Activated CD8-positive, alpha-beta T cell treated with anti-CD3 and anti-CD28 coated beads for 36 hours (primary cell): Measurements from ENCODE around the gene MAN1A2. TPM values are rescaled to one million over a fixed set of nuclear protein-coding genes. Genes with fewer than 3 reads are reported as not detected.

Experiments
- ATAC-seq: fragments of 200-7000 bp; cut with Tn5 transposase; one replicate; pipeline ENCODE4 v1.10.0; 2021; ENCODE audit warnings: mild to moderate bottlenecking, moderate library complexity
- CTCF ChIA-PET: fragments of 350-600 bp; sonication (Branson Sonifier 250); formaldehyde crosslinking; loops from one replicate; lab custom pipeline; 2021; ENCODE audit warnings: antibody characterized with exemption; lab: Charles Lee
- POLR2A ChIA-PET: fragments of 350-600 bp; sonication (Branson Sonifier 250); formaldehyde crosslinking; loops from one replicate; lab custom pipeline; 2021; ENCODE audit warnings: antibody characterized with exemption; lab: Charles Lee
- DNase-seq: peaks from one replicate; pipeline ENCODE4 v3.0.0-alpha.2; 2020
- H3K27ac Mint-ChIP-seq: one replicate; pipeline ENCODE4 v1.8.0; 2021; ENCODE audit warnings: mild to moderate bottlenecking, mixed read lengths
- H3K27me3 Mint-ChIP-seq: one replicate; pipeline ENCODE4 v1.8.0; 2021; ENCODE audit warnings: mixed read lengths
- H3K36me3 Mint-ChIP-seq: one replicate; pipeline ENCODE4 v1.8.0; 2021; ENCODE audit warnings: low read depth, mixed read lengths
- H3K4me1 Mint-ChIP-seq: one replicate; pipeline ENCODE4 v1.8.0; 2021; ENCODE audit warnings: low read depth, mixed read lengths
- H3K4me3 Mint-ChIP-seq: one replicate; pipeline ENCODE4 v1.8.0; 2021; ENCODE audit warnings: mild to moderate bottlenecking, moderate library complexity, mixed read lengths
- H3K9me3 Mint-ChIP-seq: one replicate; pipeline ENCODE4 v1.8.0; 2021; ENCODE audit warnings: mixed read lengths
- intact Hi-C: fragments of 100-400 bp; cut with micrococcal nuclease; formaldehyde crosslinking; loops from one replicate; pipeline ENCODE4 v1.10.0; 2022
- total RNA-seq, 2 experiments: library from RNA; stranded (reverse); gene quantifications; one replicate each; pipeline ENCODE4 v1.2.3, GENCODE V29; 2021
- TF ChIP-seq, protein P1 (sequence below): fragments of 200-600 bp; IDR thresholded peaks from one replicate; pipeline ENCODE4 v1.8.0; 2022; ENCODE audit warnings: antibody characterized with exemption, mild to moderate bottlenecking

The MAN1A2 gene
- total RNA-seq, 2 experiments from 2014 or later, result 18.3 to 21.1 TPM

DNA sequence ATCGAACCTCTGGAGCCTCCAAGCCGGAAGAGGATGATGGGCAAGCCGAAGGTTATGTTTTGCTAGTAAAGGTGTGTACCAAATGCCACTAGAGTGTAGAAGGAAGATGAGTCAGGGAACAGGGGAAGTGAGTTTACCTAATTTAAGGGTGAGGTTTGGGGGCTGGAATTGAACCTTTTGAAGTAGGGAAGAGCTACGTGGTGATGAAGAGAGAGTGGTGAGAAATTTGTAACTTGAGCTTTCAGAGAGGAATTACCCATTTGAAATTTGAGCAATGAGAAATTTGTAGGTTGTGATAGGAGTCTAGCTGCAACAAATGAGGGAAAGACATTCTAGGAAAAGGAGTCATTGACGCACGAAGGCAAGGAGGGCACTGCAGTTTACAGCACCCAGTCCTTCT lies 168.6 kb downstream of the MAN1A2 start:
- no peak overlapping the region for H3K4me3 Mint-ChIP-seq
- peaks cover 3% of the 10 kb centered on the region for H3K36me3 Mint-ChIP-seq
- CTCF ChIA-PET, result interaction anchor here (0.7 to 20.8 kb wide), 50 partner anchors 9 to 359 kb away, joined by 3 to 348 read pairs (median 8); partner anchors contain the start of gene TENT5C
- H3K4me1 Mint-ChIP-seq, result peaks cover 25% of the 10 kb centered on the region
- intact Hi-C loops, result loop anchor here (5.0 to 10.0 kb wide), 4 partner anchors 69 to 359 kb away; partner anchors contain the start of gene TENT5C
- POLR2A ChIA-PET, result interaction anchor here (0.5 to 2.5 kb wide), 4 partner anchors 60 to 334 kb away, joined by 3 to 11 read pairs (median 4); no protein-coding TSS in a partner anchor
- TF ChIP-seq, protein P1, sequence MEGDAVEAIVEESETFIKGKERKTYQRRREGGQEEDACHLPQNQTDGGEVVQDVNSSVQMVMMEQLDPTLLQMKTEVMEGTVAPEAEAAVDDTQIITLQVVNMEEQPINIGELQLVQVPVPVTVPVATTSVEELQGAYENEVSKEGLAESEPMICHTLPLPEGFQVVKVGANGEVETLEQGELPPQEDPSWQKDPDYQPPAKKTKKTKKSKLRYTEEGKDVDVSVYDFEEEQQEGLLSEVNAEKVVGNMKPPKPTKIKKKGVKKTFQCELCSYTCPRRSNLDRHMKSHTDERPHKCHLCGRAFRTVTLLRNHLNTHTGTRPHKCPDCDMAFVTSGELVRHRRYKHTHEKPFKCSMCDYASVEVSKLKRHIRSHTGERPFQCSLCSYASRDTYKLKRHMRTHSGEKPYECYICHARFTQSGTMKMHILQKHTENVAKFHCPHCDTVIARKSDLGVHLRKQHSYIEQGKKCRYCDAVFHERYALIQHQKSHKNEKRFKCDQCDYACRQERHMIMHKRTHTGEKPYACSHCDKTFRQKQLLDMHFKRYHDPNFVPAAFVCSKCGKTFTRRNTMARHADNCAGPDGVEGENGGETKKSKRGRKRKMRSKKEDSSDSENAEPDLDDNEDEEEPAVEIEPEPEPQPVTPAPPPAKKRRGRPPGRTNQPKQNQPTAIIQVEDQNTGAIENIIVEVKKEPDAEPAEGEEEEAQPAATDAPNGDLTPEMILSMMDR, result no peak
- DNase-seq (no peak), ATAC-seq (peak; percentile 15)
- no peak overlapping the region for H3K27ac Mint-ChIP-seq
- H3K9me3 Mint-ChIP-seq, result no peaks in the 10 kb centered on the region
- no peaks in the 10 kb centered on the region for H3K27me3 Mint-ChIP-seq

DNA sequence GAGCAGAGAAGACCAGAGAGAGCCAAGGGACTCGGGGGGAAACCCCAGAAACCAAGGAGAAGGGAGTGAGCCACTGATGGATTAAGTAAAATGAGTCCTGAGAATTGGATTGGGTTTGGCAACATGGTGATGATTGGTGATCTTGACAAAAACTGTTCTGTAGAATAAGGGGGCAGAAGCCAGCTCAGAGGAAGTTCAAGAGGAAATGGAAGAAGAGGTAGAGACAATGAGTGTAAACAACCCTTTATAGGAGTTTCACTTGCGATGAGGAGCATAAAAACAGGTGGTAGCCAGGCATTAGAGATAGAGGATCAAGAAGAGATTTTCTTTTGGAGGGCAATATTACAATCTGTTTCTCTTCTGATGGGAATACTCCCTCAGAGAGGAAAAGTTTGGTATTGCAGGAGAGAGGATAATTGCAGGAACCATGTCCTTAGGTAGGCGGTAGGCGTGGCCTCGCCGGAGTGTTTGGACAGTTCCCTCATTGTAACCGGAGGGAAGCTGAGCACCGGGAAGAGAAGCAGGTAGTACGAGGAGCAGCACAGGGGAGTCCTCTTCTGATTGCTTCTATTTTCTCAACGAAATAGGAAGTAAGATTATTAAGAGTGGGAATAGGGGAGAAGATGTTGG lies 170.2 kb downstream of the MAN1A2 start:
- CTCF ChIA-PET, result interaction anchor here (0.6 to 20.8 kb wide), 5 partner anchors 69 to 217 kb away, joined by 3 to 348 read pairs (median 3); partner anchors contain the start of gene TENT5C
- DNase-seq, result no peak
- no peak overlapping the region for H3K27ac Mint-ChIP-seq
- H3K36me3 Mint-ChIP-seq, result peaks cover 3% of the 10 kb centered on the region
- ATAC-seq, result no peak
- POLR2A ChIA-PET, result no interaction called here
- H3K27me3 Mint-ChIP-seq, result no peaks in the 10 kb centered on the region
- no peak overlapping the region for H3K4me3 Mint-ChIP-seq
- peaks cover 20% of the 10 kb centered on the region for H3K4me1 Mint-ChIP-seq
- no peaks in the 10 kb centered on the region for H3K9me3 Mint-ChIP-seq
- intact Hi-C loops, result loop anchor here (5.0 to 10.0 kb wide), 4 partner anchors 67 to 357 kb away; partner anchors contain the start of gene TENT5C
- TF ChIP-seq, protein P1, result no peak

DNA sequence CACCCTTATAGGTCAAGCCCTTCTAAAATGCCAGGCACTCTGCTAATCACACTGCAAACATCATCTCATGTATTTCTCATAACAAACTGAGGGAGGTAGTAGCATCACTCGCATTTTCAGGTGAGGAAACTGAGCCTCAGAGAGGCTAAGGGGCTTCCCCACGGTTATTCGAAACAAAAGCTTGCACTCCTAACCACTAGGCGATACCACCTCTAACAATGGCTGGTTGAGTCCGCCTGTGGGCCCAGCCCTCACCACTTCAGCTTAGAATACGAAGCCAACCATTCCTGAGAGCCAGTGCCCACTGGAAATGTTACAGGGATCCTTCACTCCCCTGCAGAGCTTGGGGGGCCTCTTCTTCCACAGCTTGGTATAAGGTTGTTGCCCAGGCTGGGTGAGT lies 173.3 kb downstream of the MAN1A2 start:
- no peaks in the 10 kb centered on the region for H3K36me3 Mint-ChIP-seq
- ATAC-seq (peak; percentile 82), DNase-seq (peak; percentile 53)
- ChIA-PET CTCF (interaction anchor here (0.6 to 20.8 kb wide), 19 partner anchors 9 to 355 kb away, joined by 3 to 348 read pairs (median 3); no protein-coding TSS in a partner anchor), POLR2A (interaction anchor here (0.9 to 1.6 kb wide), 4 partner anchors 31 to 76 kb away, joined by 3 to 4 read pairs (median 4); partner anchors contain the start of gene TENT5C)
- no peak overlapping the region for H3K27ac Mint-ChIP-seq
- no peaks in the 10 kb centered on the region for H3K27me3 Mint-ChIP-seq
- no peak overlapping the region for H3K4me3 Mint-ChIP-seq
- no peaks in the 10 kb centered on the region for H3K9me3 Mint-ChIP-seq
- TF ChIP-seq, protein P1, result no peak
- H3K4me1 Mint-ChIP-seq, result peaks cover 18% of the 10 kb centered on the region
- intact Hi-C loops, result loop anchor here (2.0 kb wide), 1 partner anchor 218 kb away; no protein-coding TSS in a partner anchor

DNA sequence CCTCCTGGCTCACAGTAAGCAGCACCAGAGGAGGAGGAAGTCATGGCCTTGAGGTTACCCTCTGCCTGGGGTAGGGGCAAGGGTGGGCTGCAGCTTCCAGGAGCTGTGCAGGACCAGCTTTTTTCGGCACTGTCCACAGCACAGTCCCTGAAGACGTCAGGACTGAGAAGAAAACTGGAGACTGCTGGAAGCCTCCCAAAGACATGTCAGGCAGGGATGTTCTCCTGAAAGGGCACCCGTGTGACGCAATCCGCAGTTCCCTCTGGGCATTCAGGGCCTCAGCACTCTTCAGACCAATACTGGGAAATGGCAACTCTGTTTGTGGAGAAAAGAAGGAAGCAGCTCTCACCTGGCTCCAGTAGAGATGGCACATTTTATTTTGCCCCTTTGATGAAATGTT lies 173.8 kb downstream of the MAN1A2 start:
- no peaks in the 10 kb centered on the region for H3K27me3 Mint-ChIP-seq
- peak overlapping the region; percentile 12 for H3K27ac Mint-ChIP-seq
- TF ChIP-seq, protein P1, result no peak
- intact Hi-C loops, result loop anchor here (2.0 kb wide), 1 partner anchor 218 kb away; no protein-coding TSS in a partner anchor
- no peak for DNase-seq
- peak; percentile 14 for ATAC-seq
- H3K4me3 Mint-ChIP-seq, result no peak overlapping the region
- peaks cover 18% of the 10 kb centered on the region for H3K4me1 Mint-ChIP-seq
- H3K36me3 Mint-ChIP-seq, result no peaks in the 10 kb centered on the region
- ChIA-PET POLR2A (interaction anchor here (0.9 to 1.6 kb wide), 4 partner anchors 30 to 76 kb away, joined by 3 to 4 read pairs (median 4); partner anchors contain the start of gene TENT5C), CTCF (interaction anchor here (0.6 to 20.8 kb wide), 19 partner anchors 9 to 355 kb away, joined by 3 to 348 read pairs (median 3); no protein-coding TSS in a partner anchor)
- H3K9me3 Mint-ChIP-seq, result no peaks in the 10 kb centered on the region
